Femur (tissue), 1 donor: ENCODE results near the gene FAH.

Source experiments
- DNase-seq: peaks from one replicate; pipeline ENCODE4 v3.0.0-alpha.2; 2017

The FAH gene

GRCh38 chr15:80202016-80202315 is 49.2 kb downstream of the FAH start:
- DNase-seq = no peak

DNA sequence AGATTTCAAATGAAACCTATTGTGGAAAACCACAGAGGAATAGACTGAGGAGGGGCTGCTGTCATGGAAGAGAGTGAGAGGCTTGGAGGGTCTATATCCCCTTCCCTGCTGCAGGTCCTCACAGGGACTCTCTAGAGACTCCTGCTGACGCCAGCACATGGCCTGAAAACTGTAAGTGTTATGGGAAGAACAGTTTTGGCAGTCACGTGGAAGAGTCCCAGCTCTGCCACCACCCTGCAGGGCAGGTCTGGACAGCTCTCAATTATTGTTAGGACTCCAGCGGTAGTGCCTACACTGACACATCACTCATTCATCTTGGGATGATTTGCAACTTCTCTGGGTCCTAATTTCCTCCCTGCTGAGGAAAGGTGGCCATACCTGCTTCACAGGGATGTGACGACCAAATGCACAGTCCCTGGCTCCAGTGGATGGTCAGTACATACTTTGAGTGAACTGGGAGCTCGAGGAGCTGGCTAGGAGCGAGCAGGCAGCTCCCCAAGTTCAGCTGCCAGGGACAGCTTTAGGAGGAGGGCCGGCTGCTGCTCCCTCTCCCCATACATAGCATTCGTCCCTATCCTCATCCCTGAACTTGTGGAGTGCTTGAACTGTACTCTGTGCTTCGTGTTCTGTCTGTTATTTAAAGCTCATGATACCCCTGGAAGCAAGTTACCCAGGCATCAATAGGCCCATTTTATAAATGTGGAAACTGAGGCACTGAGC is 50.0 kb downstream of the FAH start:
- no peak for DNase-seq

DNA sequence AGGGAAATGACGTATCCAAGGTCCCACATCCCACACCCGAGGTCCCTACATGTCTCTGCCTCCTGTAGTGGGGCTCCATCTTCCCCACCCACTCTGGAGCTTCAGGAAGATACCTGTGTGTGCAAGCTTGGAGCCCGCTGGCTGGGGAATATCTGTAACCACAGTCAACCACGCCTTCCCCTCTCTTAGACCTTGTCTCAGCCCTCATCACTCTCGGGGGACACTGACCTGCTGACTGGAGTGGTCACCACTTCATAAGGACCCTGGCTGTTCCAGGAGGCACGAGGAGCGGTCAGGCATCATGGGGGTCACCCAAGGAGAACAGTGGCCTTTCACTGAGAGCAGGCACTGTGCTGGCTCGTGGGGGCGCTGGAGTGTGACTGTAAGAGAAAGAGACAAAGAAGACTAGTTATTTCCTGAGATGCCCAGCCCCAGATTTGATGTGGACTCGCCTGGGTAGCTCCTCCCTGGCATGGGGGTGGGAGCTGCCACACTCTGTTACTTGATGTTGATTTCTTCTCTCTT is 50.6 kb downstream of the FAH start:
- no peak for DNase-seq

GRCh38 chr15:80204231-80204630 is 51.4 kb downstream of the FAH start:
- DNase-seq = no peak

DNA sequence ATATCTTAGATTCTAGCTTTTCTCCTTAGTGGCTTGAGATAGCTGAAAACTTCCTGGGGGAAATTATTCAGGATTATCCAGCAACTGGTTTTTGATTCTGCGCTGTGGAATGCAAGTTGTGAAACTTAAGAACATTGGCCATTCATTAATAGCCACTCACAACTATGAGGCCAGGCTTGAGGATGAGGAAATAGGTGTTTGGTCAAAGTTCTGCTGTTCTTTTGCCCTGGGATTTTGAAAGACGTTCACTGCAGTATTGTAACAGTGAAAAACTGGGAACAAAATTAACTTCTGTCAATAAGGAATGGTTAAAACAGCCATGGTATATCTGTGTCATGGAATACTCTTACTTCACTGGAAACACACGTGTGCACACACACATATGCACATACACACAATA is 55.1 kb downstream of the FAH start:
- no peak for DNase-seq

- DNase-seq = no peak
Observed at GRCh38 chr15:80208758-80209734, 56.2 kb downstream of the FAH start.

GRCh38 chr15:80210611-80211573 is 58.1 kb downstream of the FAH start:
- DNase-seq = no peak

DNA sequence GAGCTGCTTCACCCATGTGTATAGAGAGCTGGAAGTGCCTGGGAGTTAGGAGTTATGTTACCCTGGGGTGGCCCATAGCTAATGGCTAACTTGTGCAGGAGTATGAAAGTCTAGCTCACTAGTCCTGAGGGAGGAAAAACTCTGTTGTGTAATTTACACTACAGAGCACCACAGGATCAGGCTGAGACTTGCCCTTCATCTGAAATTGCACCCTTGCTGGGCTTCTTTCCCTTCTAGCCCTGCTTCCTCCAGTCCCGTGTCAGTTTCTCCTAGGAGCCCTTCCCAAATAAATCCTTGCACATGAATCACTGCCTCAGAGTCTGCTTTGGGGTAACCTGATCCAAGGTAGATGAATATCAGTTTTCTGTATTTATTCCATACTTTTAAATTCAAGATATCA is 59.2 kb downstream of the FAH start:
- DNase-seq = no peak

DNA sequence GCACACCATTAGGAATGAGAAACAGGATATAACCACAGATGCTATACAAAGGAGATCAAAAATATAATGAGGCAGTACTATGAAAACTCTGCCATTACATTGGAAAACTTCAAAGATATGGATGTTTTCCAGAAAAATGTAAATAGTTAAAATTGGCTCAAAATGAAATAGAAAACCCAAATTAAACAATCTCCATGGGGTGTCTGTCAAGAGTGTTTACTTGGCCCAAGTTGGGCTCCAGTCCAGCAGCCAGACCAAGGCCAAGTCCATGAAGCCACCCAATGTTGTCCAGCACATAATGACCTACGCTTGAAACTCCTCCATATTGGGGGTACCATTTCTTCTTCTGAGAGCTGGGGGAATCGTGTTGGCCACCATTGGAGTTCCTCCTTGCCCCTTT is 62.1 kb downstream of the FAH start:
- DNase-seq = no peak

DNA sequence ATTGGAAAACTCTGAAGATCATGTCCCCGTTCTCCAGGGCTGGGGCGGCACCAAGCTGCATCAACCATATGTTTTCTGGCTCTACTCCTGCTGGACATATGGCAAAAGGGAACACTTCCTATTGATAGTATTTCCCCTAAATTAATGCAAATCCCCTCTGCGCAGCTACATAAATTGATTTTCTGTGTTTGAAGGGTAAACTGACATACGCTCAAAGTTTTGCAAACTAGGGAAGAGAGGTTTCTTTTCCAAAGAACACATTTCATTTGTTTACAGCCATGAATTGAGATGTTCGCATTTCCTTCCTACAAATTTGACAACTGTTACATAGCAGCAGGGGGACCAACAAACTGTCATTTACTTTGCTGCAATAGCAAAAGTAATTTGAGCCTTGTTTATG is 63.3 kb downstream of the FAH start:
- DNase-seq = no peak

- DNase-seq = no peak
Observed at GRCh38 chr15:80216911-80217310, 64.1 kb downstream of the FAH start.

- no peak for DNase-seq
Observed at GRCh38 chr15:80217327-80217900, 64.6 kb downstream of the FAH start.

GRCh38 chr15:80219955-80220354 is 67.2 kb downstream of the FAH start:
- DNase-seq = no peak

- DNase-seq = no peak
Observed at GRCh38 chr15:80228959-80229610, 76.3 kb downstream of the FAH start.

DNA sequence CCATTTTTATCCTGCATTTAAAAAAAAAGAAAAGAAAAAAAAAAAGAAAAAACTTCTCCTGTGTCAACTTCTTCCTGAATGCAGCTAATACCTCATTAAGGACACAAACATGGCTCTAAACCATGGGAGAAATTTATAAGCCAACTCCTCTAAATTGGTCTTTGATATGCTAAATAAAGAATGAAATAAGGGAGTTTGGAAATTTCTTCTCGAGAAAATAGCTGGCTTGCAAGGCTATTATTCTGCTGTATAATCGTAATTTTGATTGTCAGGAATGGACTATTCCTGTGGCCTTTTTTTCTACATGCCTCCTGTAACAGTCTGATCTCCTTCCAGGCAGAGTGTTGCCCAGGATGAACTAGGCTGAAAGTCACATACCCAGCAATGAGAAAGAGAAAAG is 78.6 kb downstream of the FAH start:
- no peak for DNase-seq

DNA sequence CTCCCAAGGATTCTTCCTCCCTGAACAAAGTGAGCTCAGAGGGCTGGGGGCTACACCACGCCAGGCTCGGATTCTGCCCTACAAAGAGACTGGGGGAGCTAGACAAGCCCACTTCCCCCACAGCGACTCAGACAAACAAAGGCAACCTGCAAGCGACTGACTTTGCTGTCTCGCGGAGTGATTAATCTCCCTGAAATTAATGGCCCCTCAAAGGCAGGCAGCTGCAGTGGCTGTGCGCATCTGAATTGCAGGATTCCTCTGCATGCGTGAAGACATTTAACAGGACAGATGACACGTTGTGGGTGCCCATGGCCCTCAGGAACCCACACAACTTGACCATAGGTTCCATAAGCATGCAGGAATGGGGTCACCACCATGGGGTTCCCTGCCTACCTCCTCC is 80.8 kb downstream of the FAH start:
- no peak for DNase-seq

DNA sequence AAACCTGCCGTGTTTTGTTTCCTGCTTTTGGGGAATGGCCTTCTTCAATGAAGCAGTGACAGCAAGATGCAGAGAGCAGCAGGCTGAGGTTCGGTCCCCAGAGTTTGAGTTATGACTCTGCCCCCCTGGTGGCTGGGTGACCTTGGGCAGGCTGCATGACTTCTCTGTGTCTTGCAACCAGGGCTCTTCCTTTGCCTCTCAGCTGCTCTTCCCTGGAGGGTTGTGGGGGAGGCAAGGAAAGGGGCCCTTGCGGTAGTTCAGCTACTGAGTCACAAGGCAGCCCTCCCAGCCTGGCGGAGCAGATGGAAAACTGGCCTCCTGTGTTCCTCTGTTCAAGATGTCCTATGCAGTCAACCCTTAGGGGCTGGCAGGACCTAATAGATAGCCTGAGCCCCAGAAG is 82.1 kb downstream of the FAH start:
- no peak for DNase-seq
